HepG2 (cell line): ENCODE results near the gene BMPR1B. TPM values are rescaled to one million over a fixed set of nuclear protein-coding genes. Genes with fewer than 3 reads are reported as not detected.

Source experiments
- ATAC-seq: fragments of 200-7000 bp; cut with Tn5 transposase; 3 replicates; pipeline ENCODE4 v1.9.1; 2020; ENCODE audit warnings: mild to moderate bottlenecking, moderate library complexity
- BruUV-seq: library from RNA; stranded (reverse); fragments of 400-500 nt; replicated peaks from 2 replicates; lab custom pipeline; 2021; lab: Mats Ljungman, UMichigan
- CTCF ChIA-PET: fragments of 300-600 bp; formaldehyde crosslinking; extraction: SDS; loops from one replicate; lab custom pipeline; 2021; ENCODE audit warnings: low total read pairs, inconsistent platforms, low intra/inter-chr PET ratio; lab: Yijun Ruan, JAX
- POLR2A ChIA-PET: fragments of 350-600 bp; sonication (Branson Sonifier 250); formaldehyde crosslinking; loops from one replicate; lab custom pipeline; 2020; ENCODE audit warnings: antibody characterized with exemption, inconsistent platforms; lab: Yijun Ruan, JAX
- DNase-seq: peaks from one replicate; pipeline ENCODE4 v3.0.0-alpha.2; 2015; ENCODE audit warnings: low spot score
- FAIRE-seq: peaks from 3 replicates; lab custom pipeline; 2011; peaks lifted over from hg19 to GRCh38; lab: Jason Lieb, UNC
- H2AFZ ChIP-seq: one replicate; pipeline ENCODE4 v1.6.1; 2011; ENCODE audit warnings: low read length, inconsistent platforms
- H3K27ac ChIP-seq: fragments of 300-600 bp; 3 replicates; pipeline ENCODE4 v1.8.0; 2011; ENCODE audit warnings: mixed run types, mild to moderate bottlenecking, mixed read lengths, low read length, inconsistent platforms; ENCODE audit not compliant: insufficient read depth; ENCODE audit errors: extremely low read length
- H3K27me3 ChIP-seq, 2 experiments: fragments of 200-600 bp in 1 of 2; 2 replicates in 1 of 2; 3 replicates in 1 of 2; pipeline versions ENCODE4 v1.6.0 to v1.8.0; 2011; ENCODE audit warnings: low read length in 2 of 2, mild to moderate bottlenecking in 2 of 2, moderate library complexity in 2 of 2, inconsistent platforms in 1 of 2; ENCODE audit not compliant: insufficient read depth in 2 of 2, control insufficient read depth in 1 of 2
- H3K36me3 ChIP-seq, 2 experiments: fragments of 200-600 bp in 1 of 2; replicated peaks in 1 of 2; 2 replicates in 1 of 2; 3 replicates in 1 of 2; pipeline versions ENCODE4 v1.5.1 to v1.8.0; 2011; ENCODE audit warnings: low read length in 2 of 2, inconsistent platforms in 1 of 2; ENCODE audit not compliant: insufficient read depth in 2 of 2, control insufficient read depth in 1 of 2
- H3K4me1 ChIP-seq: 2 replicates; pipeline ENCODE4 v1.5.1; 2012; ENCODE audit warnings: low read length, inconsistent platforms; ENCODE audit not compliant: insufficient read depth
- H3K4me2 ChIP-seq: 2 replicates; pipeline ENCODE4 v1.6.0; 2011; ENCODE audit warnings: low read depth, low read length, inconsistent platforms
- H3K4me3 ChIP-seq, 3 experiments: fragments of 200-600 bp in 1 of 3; sonication (generic), shearing (Covaris generic) in 1 of 3; replicated peaks in 1 of 3; 2 replicates each; pipeline ENCODE4 v1.5.1; 2011 to 2016; ENCODE audit warnings: low read length in 3 of 3, inconsistent platforms in 2 of 3, low read depth in 2 of 3, mild to moderate bottlenecking in 2 of 3, control low read depth in 1 of 3, mixed read lengths in 1 of 3; ENCODE audit not compliant: insufficient read depth in 1 of 3
- H3K79me2 ChIP-seq: one replicate; pipeline ENCODE4 v1.6.1; 2011; ENCODE audit warnings: low read length, inconsistent platforms; ENCODE audit not compliant: insufficient read depth
- H3K9ac ChIP-seq: 2 replicates; pipeline ENCODE4 v1.6.0; 2011; ENCODE audit warnings: mild to moderate bottlenecking, low read depth, low read length, inconsistent platforms; ENCODE audit not compliant: insufficient read depth
- H3K9me3 ChIP-seq: 2 replicates; pipeline ENCODE4 v1.5.1; 2012; ENCODE audit warnings: mild to moderate bottlenecking, low read length
- H4K20me1 ChIP-seq: 2 replicates; pipeline ENCODE4 v1.6.0; 2011; ENCODE audit warnings: inconsistent platforms, mild to moderate bottlenecking, low read length, moderate library complexity; ENCODE audit not compliant: insufficient read depth
- FIP1L1 ChIP-seq: fragments of 200-400 bp; formaldehyde crosslinking; IDR thresholded peaks from 2 replicates; pipeline ENCODE4 v1.6.1; 2018; ENCODE audit warnings: low read depth, mild to moderate bottlenecking, low read length, moderate library complexity, borderline replicate concordance; ENCODE audit not compliant: insufficient read depth
- KMT2B ChIP-seq: IDR thresholded peaks from 2 replicates; pipeline ENCODE4 v1.6.1; 2016; ENCODE audit warnings: missing genetic modification reagents, missing compliant biosample characterization
- MAFK ChIP-seq, 2 experiments: IDR thresholded peaks in 1 of 2; conservative IDR thresholded peaks in 1 of 2; 2 replicates each; pipeline ENCODE4 v1.6.1; 2011; ENCODE audit warnings: improper control_type of control experiment in 2 of 2, low read length in 2 of 2
- ZC3H4 ChIP-seq: sonication (generic); formaldehyde crosslinking; IDR thresholded peaks from 2 replicates; pipeline ENCODE4 v1.4.0; 2020; ENCODE audit warnings: missing genetic modification reagents, borderline replicate concordance
- ZNF10 ChIP-seq: sonication (generic); formaldehyde crosslinking; IDR thresholded peaks from 2 replicates; pipeline ENCODE4 v1.4.0; 2020; ENCODE audit warnings: mild to moderate bottlenecking, low read depth, missing genetic modification reagents, borderline replicate concordance
- ZNF160 ChIP-seq: sonication (generic); formaldehyde crosslinking; IDR thresholded peaks from 2 replicates; pipeline ENCODE4 v1.8.0; 2022; ENCODE audit warnings: mild to moderate bottlenecking, inconsistent platforms, missing genetic modification reagents
- ZNF616 ChIP-seq: sonication (generic); formaldehyde crosslinking; IDR thresholded peaks from 2 replicates; pipeline ENCODE4 v1.5.0; 2020; ENCODE audit warnings: low read depth, mild to moderate bottlenecking, missing genetic modification reagents
- ZNF674 ChIP-seq: sonication (generic); formaldehyde crosslinking; IDR thresholded peaks from 2 replicates; pipeline ENCODE4 v1.5.0; 2020; ENCODE audit warnings: low read depth, mild to moderate bottlenecking, missing genetic modification reagents
- ZNF768 ChIP-seq: sonication (generic); formaldehyde crosslinking; IDR thresholded peaks from 2 replicates; pipeline ENCODE4 v1.4.0; 2020; ENCODE audit warnings: missing genetic modification reagents
- ZNF878 ChIP-seq: sonication (generic); formaldehyde crosslinking; IDR thresholded peaks from 2 replicates; pipeline ENCODE4 v1.8.1; 2023; ENCODE audit warnings: mild to moderate bottlenecking, missing genetic modification reagents, moderate library complexity
- WGBS: methylation state at CpG from one replicate; pipeline ENCODE4 v1.1.6; 2017; ENCODE audit warnings: low lambda C conversion rate; 5-methylcytosine and 5-hydroxymethylcytosine counted together
- in situ Hi-C: cut with HindIII; loops from 2 replicates; pipeline ENCODE4 v1.10.0; 2017; ENCODE audit warnings: low pct_unique_long_range_greater_than_20kb; ENCODE audit not compliant: extremely low pct_ligation_motif_present
- intact Hi-C: fragments of 100-400 bp; cut with micrococcal nuclease; formaldehyde crosslinking; loops from one replicate; pipeline ENCODE4 v1.10.0; 2022; ENCODE audit not compliant: unreplicated experiment
- polyA plus RNA-seq, 8 experiments: library from polyadenylated mRNA; depleted of rRNA in 3 of 8; stranded (reverse) in 7 of 8; unstranded in 1 of 8; fragments of >200 nt; fragmentation: Illumina TruSeq in 4 of 8; extraction: Trizol in 4 of 8; gene quantifications; 2 replicates each; pipeline versions ENCODE4 v1.2.1 to v1.2.3, GENCODE V29; 2011 to 2016; ENCODE audit warnings: low read depth in 4 of 8, missing spikeins in 1 of 8, mixed read lengths in 1 of 8; ENCODE audit not compliant: insufficient read depth in 1 of 8
- total RNA-seq, 5 experiments: library from RNA; depleted of rRNA; stranded (reverse); fragments of >200 nt; fragmentation: Illumina TruSeq; extraction: Trizol; gene quantifications; 2 replicates each; pipeline ENCODE4 v1.2.3, GENCODE V29; 2016; ENCODE audit warnings: low read depth in 1 of 5
- TF ChIP-seq, protein P1 (sequence below): IDR thresholded peaks from 2 replicates; pipeline ENCODE4 v1.6.1; 2016; ENCODE audit warnings: mild to moderate bottlenecking
- TF ChIP-seq, protein P2 (sequence below): sonication (generic); formaldehyde crosslinking; conservative IDR thresholded peaks from 2 replicates; pipeline ENCODE4 v1.4.0; 2020; ENCODE audit warnings: mild to moderate bottlenecking, missing genetic modification reagents, moderate library complexity

The BMPR1B gene
- total and polyA plus RNA-seq, 2 of the 13 experiments (the other 11 are each of a cell fraction or from before 2014, with no cell fraction given): 0.07 TPM; not detected in 1

DNA sequence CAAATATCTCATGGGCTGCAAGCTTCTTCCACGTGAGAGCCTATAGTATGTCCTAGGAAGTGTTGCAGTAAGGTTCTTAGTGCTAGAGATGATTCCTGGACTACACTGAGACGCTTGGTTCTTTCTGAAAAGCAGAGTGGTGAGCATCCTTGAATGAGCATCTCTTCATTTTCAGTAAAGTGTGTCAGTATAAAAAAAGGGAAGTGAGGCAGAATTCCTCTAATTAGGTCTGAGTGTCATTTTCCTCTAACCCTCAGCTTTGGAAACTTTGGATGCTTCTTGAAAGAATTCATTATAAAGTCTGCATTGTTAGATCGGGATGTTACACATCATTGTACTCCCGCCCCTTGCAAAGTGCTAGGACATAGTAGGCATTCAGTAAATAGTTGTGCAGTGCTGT is 5.2 kb downstream of the BMPR1B start:
- POLR2A ChIA-PET: no interaction called here
- Histone ChIP-seq H3K79me2 (no peaks in the 10 kb centered on the region), H3K27me3 (peaks cover 3 to 34% of the 10 kb centered on the region in 2 experiments; a peak in 4 of 5 replicates), H3K4me3 (no peak overlapping the region), H3K4me1 (no peaks in the 10 kb centered on the region), H3K4me2 (no peak overlapping the region), H4K20me1 (no peaks in the 10 kb centered on the region), H2AFZ (no peak overlapping the region), H3K9ac (no peak overlapping the region), H3K36me3 (no peaks in the 10 kb centered on the region), H3K9me3 (no peaks in the 10 kb centered on the region), H3K27ac (no peak overlapping the region)
- in situ Hi-C loops (no loop called here), intact Hi-C loops (no loop called here)
- no peak for DNase-seq
- ATAC-seq: no peak
- WGBS: 0% methylated on average over 4 of the region's 4 CpGs
- BruUV-seq: no TSS peak
- no peak for FAIRE-seq
- CTCF ChIA-PET: no interaction called here
- TF ChIP-seq, protein P1, sequence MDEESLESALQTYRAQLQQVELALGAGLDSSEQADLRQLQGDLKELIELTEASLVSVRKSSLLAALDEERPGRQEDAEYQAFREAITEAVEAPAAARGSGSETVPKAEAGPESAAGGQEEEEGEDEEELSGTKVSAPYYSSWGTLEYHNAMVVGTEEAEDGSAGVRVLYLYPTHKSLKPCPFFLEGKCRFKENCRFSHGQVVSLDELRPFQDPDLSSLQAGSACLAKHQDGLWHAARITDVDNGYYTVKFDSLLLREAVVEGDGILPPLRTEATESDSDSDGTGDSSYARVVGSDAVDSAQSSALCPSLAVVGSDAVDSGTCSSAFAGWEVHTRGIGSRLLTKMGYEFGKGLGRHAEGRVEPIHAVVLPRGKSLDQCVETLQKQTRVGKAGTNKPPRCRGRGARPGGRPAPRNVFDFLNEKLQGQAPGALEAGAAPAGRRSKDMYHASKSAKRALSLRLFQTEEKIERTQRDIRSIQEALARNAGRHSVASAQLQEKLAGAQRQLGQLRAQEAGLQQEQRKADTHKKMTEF (CRISPR knock-in tag): no peak
- no peak for TF ChIP-seq ZNF10 (CRISPR knock-in tag)
- TF ChIP-seq ZNF768 (CRISPR knock-in tag): no peak
- TF ChIP-seq ZNF616 (CRISPR knock-in tag): no peak
- no peak for TF ChIP-seq MAFK (conservative IDR thresholded peaks at IDR 0.05 in 1 of 2, IDR thresholded peaks at IDR 0.05 in 1 of 2; ENCODE audit: low read length in 2 of 2)
- no peak for TF ChIP-seq ZC3H4 (CRISPR knock-in tag)
- TF ChIP-seq ZNF674 (CRISPR knock-in tag): no peak
- TF ChIP-seq KMT2B: no peak
- TF ChIP-seq ZNF878 (CRISPR knock-in tag): no peak
- TF ChIP-seq FIP1L1: no peak
- TF ChIP-seq, protein P2, sequence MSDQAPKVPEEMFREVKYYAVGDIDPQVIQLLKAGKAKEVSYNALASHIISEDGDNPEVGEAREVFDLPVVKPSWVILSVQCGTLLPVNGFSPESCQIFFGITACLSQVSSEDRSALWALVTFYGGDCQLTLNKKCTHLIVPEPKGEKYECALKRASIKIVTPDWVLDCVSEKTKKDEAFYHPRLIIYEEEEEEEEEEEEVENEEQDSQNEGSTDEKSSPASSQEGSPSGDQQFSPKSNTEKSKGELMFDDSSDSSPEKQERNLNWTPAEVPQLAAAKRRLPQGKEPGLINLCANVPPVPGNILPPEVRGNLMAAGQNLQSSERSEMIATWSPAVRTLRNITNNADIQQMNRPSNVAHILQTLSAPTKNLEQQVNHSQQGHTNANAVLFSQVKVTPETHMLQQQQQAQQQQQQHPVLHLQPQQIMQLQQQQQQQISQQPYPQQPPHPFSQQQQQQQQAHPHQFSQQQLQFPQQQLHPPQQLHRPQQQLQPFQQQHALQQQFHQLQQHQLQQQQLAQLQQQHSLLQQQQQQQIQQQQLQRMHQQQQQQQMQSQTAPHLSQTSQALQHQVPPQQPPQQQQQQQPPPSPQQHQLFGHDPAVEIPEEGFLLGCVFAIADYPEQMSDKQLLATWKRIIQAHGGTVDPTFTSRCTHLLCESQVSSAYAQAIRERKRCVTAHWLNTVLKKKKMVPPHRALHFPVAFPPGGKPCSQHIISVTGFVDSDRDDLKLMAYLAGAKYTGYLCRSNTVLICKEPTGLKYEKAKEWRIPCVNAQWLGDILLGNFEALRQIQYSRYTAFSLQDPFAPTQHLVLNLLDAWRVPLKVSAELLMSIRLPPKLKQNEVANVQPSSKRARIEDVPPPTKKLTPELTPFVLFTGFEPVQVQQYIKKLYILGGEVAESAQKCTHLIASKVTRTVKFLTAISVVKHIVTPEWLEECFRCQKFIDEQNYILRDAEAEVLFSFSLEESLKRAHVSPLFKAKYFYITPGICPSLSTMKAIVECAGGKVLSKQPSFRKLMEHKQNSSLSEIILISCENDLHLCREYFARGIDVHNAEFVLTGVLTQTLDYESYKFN (CRISPR knock-in tag): no peak
- TF ChIP-seq ZNF160: no peak
